ENCODE data around the gene EFNA4. TPM values are rescaled to one million over a fixed set of nuclear protein-coding genes. Genes with fewer than 3 reads are reported as not detected.

The EFNA4 gene, protein sequence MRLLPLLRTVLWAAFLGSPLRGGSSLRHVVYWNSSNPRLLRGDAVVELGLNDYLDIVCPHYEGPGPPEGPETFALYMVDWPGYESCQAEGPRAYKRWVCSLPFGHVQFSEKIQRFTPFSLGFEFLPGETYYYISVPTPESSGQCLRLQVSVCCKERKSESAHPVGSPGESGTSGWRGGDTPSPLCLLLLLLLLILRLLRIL
- 5.3 TPM for total RNA-seq
- long read RNA-seq, transcript EFNA4-202 (4 exons, 1,263 nt): major isoform, 6 of 9 reads
- long read RNA-seq, partial matches to known transcripts: 1 of 9 reads
- long read RNA-seq, other reads (novel, unspliced or antisense): 1 of 9 reads

DNA sequence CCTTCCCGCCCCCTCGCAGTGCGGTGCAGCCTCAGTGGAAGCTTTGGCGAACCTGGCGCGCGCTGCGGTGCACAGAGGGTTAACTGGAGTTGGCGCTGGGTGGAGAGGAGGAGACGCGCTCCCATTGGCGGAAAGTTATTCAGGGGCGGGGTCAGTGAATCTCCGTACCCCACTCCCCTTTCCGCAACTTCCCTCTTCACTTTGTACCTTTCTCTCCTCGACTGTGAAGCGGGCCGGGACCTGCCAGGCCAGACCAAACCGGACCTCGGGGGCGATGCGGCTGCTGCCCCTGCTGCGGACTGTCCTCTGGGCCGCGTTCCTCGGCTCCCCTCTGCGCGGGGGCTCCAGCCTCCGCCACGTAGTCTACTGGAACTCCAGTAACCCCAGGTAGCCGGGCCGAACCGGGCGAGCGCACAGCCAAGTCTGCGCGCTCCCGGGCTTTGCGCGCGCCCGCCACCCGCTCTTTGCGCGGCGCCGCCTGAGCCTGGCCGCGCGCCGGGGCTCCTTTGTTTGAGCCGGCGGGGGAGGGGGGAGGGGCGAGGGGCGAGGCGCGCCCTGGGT, at the start of gene EFNA4:
EFNA4 (plus strand) TSS at position 191 of the 561 bp plus-strand sequence; CDS start at position 275, 84 bp downstream.
- TF ChIP-seq CTCF (IDR thresholded peaks at IDR 0.05): no peak
- Histone ChIP-seq H3K27ac (peak within 1 kb of the TSS; percentile 72), H3K9me3 (no peaks in the 10 kb centered on the region), H3K4me1 (peaks cover 23% of the 10 kb centered on the region), H3K27me3 (no peaks in the 10 kb centered on the region), H3K36me3 (peaks cover 22% of the 10 kb centered on the region), H3K4me3 (peak within 1 kb of the TSS; percentile 92)
- intact Hi-C loops (cut with DNase I): no loop called here
- ATAC-seq: peak; percentile 92
- peak; percentile 91 for DNase-seq

GRCh38 chr1:155014709-155015508, 48.6 kb upstream of the EFNA4 start:
- no peak for TF ChIP-seq CTCF (IDR thresholded peaks at IDR 0.05)
- peaks cover 28% of the 10 kb centered on the region for H3K36me3 ChIP-seq
- no peak overlapping the region for H3K4me3 ChIP-seq
- DNase-seq (no peak), ATAC-seq (no peak)
- H3K27ac ChIP-seq: no peak overlapping the region
- no peaks in the 10 kb centered on the region for H3K27me3 ChIP-seq
- no peaks in the 10 kb centered on the region for H3K9me3 ChIP-seq
- intact Hi-C loops (cut with DNase I): no loop called here
- H3K4me1 ChIP-seq: peaks cover 64% of the 10 kb centered on the region

DNA sequence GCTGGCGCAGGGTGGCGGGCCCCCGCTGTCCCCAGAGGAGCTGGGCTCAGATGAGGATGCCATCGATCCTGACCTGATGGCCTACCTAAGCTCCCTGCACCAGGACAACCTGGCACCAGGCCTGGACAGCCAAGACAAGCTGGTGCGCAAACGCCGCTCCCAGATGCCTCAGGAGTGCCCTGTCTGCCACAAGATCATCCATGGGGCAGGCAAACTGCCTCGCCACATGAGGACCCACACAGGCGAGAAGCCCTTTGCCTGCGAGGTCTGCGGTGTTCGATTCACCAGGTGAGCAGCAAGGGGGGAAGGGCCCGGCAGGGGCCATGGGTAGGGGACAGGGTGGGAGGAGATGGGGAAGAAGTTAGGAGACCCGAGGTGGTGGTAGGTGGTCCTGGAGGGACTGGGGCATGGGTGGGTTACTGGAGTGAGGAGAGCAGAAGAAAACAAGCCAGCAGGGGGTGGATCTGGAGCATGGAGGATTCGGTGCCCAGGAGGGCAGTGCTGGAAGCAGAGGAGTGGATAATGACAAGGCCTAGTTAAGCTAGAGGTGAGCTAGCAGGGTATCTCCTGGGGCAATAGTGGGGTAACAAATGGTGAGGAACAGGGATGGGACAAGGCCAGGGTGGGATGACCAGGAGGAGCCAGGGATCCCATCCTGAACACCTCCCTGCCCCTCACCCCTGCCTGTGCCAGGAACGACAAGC, 47.9 kb upstream of the EFNA4 start:
- H3K4me3 ChIP-seq: no peak overlapping the region
- intact Hi-C loops (cut with DNase I): no loop called here
- ATAC-seq (no peak), DNase-seq (no peak)
- no peak overlapping the region for H3K27ac ChIP-seq
- peaks cover 28% of the 10 kb centered on the region for H3K36me3 ChIP-seq
- H3K27me3 ChIP-seq: no peaks in the 10 kb centered on the region
- no peak for TF ChIP-seq CTCF (IDR thresholded peaks at IDR 0.05)
- H3K4me1 ChIP-seq: peaks cover 57% of the 10 kb centered on the region
- H3K9me3 ChIP-seq: no peaks in the 10 kb centered on the region

DNA sequence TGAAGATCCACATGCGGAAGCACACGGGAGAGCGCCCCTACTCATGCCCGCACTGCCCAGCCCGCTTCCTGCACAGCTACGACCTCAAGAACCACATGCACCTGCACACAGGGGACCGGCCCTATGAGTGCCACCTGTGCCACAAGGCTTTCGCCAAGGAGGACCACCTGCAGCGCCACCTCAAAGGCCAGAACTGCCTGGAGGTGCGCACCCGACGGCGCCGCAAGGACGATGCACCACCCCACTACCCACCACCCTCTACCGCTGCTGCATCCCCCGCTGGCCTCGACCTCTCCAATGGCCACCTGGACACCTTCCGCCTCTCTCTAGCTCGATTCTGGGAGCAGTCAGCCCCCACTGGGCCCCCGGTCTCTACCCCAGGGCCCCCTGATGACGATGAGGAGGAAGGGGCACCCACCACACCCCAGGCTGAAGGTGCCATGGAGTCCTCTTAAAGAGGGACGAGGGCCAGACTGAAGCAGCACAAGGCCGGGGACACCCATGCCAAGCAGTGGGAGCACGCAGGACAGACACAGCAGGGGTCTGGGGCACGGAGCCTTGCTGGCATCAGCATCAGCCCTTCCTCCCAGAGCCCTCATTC, 47.2 kb upstream of the EFNA4 start:
- Histone ChIP-seq H3K4me1 (peaks cover 50% of the 10 kb centered on the region), H3K4me3 (no peak overlapping the region), H3K27ac (peak overlapping the region; percentile 76), H3K36me3 (peaks cover 28% of the 10 kb centered on the region), H3K27me3 (no peaks in the 10 kb centered on the region), H3K9me3 (no peaks in the 10 kb centered on the region)
- ATAC-seq (no peak), DNase-seq (no peak)
- intact Hi-C loops (cut with DNase I): no loop called here
- no peak for TF ChIP-seq CTCF (IDR thresholded peaks at IDR 0.05)

Measured in upper lobe of right lung (tissue), 1 donor.